HG03064 (cell line): ENCODE measurements around the gene SNAPC2.
"Not testable (repeated sequence)": the region's sequence is repeated elsewhere in the genome, so short reads cannot be mapped to it uniquely, and the experiment has no call there.

Experiments used
- ATAC-seq: cut with Tn5 transposase; IDR thresholded peaks from one replicate; pipeline ENCODE4 v1.9.1; 2021; ENCODE audit warnings: low read depth; ENCODE audit not compliant: unreplicated experiment

Gene SNAPC2

DNA sequence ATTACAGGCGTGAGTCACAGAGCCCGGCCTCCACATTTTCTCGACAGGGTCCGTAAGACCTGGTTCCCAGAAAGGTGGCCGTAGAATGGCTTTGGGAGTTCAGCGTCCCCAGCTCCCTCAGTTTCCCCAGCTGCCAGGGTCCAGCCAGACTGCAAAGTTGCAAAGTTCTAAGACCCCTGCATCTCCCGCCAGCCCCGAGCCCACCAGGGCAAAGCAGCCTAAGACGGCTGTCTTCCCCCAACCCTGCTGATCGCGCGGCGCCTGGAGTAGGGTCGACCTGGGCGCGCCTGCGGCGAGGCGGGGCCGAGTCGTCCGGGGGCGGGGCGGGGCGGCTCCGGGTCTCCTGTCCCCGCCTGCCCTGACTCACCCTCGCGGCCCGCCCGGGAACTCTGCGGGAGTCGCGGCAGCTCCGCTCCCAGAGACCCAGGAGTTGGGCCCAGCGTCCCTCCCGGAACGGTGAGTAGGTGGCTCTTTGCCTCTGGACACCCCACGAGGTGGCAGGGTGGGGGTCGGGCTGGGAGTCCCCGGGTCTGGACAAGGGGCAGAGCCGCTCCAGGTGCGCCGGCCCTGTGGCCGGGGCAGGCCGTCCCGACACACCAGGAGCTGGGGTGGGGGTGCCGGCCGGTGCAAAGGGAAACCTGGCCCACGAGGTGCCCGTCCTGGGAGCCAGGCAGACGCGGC is 31.9 kb upstream of the SNAPC2 start, which contains the start of gene LRRC8E:
Gene LRRC8E, plus strand, starts transcription at position 366 of the 681 bp plus-strand sequence. CDS start 7,094 bp downstream, outside the sequence.
- no peak for ATAC-seq

DNA sequence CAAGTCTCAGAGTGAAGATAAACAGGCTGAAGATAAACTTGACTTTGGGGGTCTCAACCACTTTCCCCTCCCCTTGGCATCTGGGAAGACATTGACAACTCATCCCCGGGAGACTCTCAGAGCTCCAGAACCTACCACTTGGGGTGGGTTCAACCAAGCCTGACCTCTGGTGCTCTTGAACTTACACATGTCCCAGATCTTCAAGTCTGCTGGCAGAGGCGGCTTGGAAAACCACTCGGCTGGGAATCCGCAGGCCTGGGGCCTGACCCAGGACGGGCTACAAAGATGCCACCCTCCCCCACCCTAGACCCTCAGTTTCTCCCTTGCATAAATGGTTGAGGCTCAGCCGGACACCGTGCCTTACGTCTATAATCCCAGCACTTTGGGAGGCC is 31.3 kb upstream of the SNAPC2 start:
- no peak for ATAC-seq

- ATAC-seq: not testable (repeated sequence)
Observed at GRCh38 chr19:7893362-7894101, 26.6 kb upstream of the SNAPC2 start.

- ATAC-seq: no peak
Observed at GRCh38 chr19:7894612-7895309, 25.4 kb upstream of the SNAPC2 start.

GRCh38 chr19:7895565-7895964 is 24.6 kb upstream of the SNAPC2 start:
- ATAC-seq: no peak

DNA sequence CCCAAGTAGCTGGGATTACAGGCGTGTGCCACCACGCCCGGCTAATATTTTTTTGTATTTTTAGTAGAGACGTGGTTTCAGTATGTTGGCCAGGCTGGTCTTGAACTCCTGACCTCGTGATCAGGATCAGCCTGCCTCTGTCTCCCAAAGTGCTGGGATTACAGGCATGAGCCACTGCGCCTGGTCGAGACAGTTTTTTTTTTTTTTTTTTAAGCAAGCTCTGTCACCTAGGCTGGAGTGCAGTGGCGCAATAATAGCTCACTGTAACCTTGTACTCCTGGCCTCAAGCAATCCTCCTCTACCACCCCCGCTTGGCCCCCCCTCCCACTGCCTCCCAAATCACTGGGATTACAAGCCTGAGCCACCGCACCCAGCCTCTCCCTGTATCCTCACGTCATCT is 22.8 kb upstream of the SNAPC2 start:
- no peak for ATAC-seq

DNA sequence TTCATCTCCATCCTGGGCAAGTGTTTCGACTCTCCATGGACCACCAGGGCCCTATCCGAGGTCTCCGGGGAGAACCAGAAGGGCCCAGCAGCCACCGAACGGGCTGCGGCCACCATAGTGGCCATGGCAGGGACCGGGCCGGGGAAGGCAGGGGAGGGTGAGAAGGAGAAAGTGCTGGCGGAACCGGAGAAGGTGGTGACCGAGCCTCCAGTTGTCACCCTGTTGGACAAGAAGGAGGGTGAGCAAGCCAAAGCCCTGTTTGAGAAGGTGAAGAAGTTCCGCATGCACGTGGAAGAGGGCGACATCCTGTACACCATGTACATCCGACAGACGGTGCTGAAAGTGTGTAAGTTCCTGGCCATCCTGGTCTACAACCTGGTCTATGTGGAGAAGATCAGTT is 21.2 kb upstream of the SNAPC2 start:
- no peak for ATAC-seq

DNA sequence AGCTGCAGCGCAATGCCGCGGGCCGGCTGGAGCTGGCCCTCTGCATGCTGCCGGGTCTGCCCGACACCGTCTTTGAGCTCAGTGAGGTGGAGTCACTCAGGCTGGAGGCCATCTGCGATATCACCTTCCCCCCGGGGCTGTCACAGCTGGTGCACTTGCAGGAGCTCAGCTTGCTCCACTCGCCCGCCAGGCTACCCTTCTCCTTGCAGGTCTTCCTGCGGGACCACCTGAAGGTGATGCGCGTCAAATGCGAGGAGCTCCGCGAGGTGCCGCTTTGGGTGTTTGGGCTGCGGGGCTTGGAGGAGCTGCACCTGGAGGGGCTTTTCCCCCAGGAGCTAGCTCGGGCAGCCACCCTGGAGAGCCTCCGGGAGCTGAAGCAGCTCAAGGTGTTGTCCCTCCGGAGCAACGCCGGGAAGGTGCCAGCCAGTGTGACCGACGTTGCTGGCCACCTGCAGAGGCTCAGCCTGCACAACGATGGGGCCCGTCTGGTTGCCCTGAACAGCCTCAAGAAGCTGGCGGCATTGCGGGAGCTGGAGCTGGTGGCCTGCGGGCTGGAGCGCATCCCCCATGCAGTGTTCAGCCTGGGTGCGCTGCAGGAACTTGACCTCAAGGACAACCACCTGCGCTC is 20.3 kb upstream of the SNAPC2 start:
- ATAC-seq: no peak

DNA sequence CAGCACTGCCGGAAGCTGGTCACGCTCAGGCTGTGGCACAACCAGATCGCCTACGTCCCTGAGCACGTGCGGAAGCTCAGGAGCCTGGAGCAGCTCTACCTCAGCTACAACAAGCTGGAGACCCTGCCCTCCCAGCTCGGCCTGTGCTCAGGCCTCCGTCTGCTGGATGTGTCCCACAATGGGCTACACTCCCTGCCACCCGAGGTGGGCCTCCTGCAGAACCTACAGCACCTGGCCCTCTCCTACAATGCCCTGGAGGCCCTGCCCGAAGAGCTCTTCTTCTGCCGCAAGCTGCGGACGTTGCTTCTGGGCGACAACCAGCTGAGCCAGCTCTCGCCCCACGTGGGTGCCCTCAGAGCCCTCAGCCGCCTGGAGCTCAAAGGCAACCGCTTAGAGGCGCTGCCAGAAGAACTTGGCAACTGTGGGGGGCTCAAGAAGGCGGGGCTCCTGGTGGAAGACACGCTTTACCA is 19.7 kb upstream of the SNAPC2 start:
- ATAC-seq: no peak

DNA sequence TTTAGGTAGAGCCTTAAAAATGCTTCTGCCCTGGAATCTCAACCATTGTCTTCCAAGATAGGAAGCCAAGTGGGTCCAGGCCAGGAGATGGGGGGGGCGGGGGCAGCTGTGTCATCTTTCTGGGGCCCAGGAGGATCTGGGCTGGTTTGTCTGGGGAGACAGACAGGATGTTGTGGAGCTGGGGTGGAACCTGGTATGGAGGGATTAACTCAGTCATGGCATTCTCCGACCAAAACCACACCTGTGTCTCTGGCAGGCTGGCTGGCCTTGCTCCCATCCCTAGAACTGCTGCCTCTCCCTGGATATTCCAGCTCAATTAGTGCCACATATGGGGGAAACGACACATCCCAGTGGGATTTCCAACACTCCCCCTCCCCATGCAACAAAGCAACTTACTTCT is 19.2 kb upstream of the SNAPC2 start:
- no peak for ATAC-seq

DNA sequence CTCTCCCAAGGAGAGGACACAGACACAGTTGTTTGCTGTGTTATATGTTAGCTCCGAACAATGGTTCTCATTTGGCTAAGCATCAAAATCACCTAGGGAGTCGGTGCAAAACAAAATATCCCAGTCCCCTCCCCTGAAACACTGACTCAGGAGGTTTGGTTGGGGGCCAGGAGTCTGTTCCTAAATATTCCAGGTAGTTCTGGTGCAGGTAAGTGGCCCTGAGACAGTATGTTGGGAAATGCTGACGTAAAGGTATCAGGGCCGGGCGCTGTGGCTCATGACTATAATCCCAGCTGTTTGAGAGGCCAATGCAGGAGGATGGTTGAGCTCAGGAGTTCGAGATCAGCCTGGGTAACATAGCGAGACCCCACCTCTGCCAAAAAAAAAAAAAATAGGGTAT is 18.8 kb upstream of the SNAPC2 start:
- no peak for ATAC-seq

- no peak for ATAC-seq
Observed at GRCh38 chr19:7902796-7903243, 17.3 kb upstream of the SNAPC2 start.

GRCh38 chr19:7903244-7904073 is 16.7 kb upstream of the SNAPC2 start, which contains the start of gene MAP2K7:
MAP2K7 (plus strand) TSS chr19:7903877; CDS start chr19:7903945, 68 bp downstream.
- ATAC-seq: peak; percentile 65

DNA sequence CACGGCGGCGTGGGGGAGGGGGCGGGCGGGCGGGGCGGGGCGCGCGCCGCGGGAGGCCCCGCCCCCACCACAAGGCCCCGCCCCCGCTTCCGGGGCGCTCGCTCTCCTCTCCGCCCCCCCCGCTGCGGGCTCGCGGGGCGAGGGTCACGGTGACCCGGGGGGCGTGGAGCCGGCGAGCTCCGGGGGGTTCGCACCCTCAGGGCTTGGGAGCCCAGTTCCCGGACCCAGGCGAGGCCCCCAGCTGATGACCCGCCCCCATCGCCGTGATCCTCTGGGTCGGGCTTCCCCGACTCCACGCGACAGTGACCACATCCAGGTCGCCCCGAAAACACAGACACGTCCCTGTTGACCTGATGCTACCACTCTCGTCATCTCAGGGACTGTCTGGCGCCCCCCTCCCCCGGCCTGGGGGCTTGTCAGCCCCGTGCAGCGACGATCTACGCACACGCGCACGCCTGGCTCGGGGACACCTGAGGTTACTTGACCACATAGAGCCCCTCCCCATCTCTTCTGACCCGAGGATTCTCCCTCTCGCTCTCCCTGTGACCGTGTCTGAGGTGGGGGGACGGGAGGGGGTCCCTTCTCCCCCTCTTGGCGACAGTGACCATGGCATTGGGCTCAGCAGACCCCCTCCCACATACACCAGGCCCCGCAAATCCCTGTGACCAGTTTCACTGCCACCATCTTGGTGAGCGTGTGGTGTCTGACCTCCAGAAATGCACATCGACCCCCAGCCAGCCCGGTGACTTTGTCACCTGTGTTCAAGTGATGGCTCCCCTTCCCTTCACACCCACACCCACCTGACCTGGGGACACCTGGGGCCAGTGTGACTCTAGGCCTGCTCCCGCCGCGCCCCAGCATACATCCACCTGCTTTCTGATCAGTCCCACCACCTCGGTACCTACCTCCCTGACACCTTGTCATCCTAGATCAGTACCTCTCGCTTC is 15.8 kb upstream of the SNAPC2 start:
- ATAC-seq: peak; percentile 25

GRCh38 chr19:7905268-7905667 is 14.9 kb upstream of the SNAPC2 start:
- no peak for ATAC-seq

- ATAC-seq: no peak
Observed at GRCh38 chr19:7905859-7906258, 14.3 kb upstream of the SNAPC2 start.

- ATAC-seq: no peak
Observed at GRCh38 chr19:7907122-7907521, 13.0 kb upstream of the SNAPC2 start.

DNA sequence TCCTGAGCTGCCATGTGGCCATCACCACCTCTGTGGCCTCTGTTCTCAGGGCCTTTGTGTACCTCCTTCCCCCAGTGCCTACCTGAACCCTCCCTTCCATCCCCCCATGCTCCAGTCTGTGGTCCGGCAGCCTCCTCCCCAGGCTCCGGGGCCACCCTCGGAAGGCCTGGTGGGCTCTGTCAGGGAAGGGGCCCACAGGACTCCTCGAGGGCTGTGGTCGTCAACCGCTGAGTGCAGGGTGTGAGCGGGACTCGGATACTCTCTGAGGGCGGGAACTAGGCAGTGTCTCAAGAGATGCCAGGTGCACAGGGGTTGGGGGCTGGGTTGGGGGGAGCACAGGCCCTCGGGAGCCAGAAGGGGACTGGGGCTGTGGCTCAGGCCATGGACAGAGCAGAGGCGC is 12.6 kb upstream of the SNAPC2 start:
- ATAC-seq: no peak
